K562 (cell line): Measurements from ENCODE around the gene PPP1R36.
"Not testable (repeated sequence)": the region's sequence is repeated elsewhere in the genome, so short reads cannot be mapped to it uniquely, and the experiment has no call there.

Experiments used
- ZNF232 ChIP-seq: sonication (generic); formaldehyde crosslinking; IDR thresholded peaks from 2 replicates; pipeline ENCODE4 v1.8.0; 2022; ENCODE audit warnings: mild to moderate bottlenecking, missing genetic modification reagents
- TF ChIP-seq, protein P1 (sequence below), 2 experiments: fragments of 450-650 bp; formaldehyde crosslinking in 1 of 2; IDR thresholded peaks; 2 replicates each; pipeline versions ENCODE4 v1.4.0 to v1.6.1; 2014 to 2020; ENCODE audit warnings: mild to moderate bottlenecking in 2 of 2, borderline replicate concordance in 1 of 2, low read depth in 1 of 2

DNA sequence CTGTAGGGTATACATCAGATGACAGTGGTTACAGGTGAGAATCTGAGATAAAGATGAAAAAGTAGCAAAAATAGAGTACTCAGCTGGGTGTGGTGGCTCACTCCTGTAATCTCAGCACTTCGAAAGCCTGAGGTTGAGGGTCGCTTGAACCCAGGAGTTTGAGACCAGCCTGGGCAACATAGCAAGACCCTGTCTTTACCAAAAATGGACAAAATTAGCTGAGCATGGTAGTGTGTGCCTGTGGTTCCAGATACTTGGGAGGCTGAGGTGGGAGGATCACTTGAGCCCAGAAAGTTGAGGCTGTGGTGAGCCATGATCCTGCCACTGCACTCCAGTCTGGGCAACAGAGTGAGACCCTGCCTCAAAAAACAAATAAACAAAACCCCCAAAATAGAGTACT, 8.5 kb downstream of the PPP1R36 start:
- TF ChIP-seq, protein P1, sequence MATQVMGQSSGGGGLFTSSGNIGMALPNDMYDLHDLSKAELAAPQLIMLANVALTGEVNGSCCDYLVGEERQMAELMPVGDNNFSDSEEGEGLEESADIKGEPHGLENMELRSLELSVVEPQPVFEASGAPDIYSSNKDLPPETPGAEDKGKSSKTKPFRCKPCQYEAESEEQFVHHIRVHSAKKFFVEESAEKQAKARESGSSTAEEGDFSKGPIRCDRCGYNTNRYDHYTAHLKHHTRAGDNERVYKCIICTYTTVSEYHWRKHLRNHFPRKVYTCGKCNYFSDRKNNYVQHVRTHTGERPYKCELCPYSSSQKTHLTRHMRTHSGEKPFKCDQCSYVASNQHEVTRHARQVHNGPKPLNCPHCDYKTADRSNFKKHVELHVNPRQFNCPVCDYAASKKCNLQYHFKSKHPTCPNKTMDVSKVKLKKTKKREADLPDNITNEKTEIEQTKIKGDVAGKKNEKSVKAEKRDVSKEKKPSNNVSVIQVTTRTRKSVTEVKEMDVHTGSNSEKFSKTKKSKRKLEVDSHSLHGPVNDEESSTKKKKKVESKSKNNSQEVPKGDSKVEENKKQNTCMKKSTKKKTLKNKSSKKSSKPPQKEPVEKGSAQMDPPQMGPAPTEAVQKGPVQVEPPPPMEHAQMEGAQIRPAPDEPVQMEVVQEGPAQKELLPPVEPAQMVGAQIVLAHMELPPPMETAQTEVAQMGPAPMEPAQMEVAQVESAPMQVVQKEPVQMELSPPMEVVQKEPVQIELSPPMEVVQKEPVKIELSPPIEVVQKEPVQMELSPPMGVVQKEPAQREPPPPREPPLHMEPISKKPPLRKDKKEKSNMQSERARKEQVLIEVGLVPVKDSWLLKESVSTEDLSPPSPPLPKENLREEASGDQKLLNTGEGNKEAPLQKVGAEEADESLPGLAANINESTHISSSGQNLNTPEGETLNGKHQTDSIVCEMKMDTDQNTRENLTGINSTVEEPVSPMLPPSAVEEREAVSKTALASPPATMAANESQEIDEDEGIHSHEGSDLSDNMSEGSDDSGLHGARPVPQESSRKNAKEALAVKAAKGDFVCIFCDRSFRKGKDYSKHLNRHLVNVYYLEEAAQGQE (IDR thresholded peaks at IDR 0.05; ENCODE audit: borderline replicate concordance) = not testable (repeated sequence)
- TF ChIP-seq, protein P1 (CRISPR knock-in tag; IDR thresholded peaks at IDR 0.05; ENCODE audit: low read depth) = not testable (repeated sequence)
- not testable (repeated sequence) for TF ChIP-seq ZNF232
